ENCODE results near the gene FKBP9. TPM values are rescaled to one million over a fixed set of nuclear protein-coding genes. Genes with fewer than 3 reads are reported as not detected.
A peak's percentile ranks its signal among the peaks of the same experiment; 100 is the strongest.

Gene FKBP9
- total RNA-seq, 1 experiment from 2014 or later: 160 TPM

DNA sequence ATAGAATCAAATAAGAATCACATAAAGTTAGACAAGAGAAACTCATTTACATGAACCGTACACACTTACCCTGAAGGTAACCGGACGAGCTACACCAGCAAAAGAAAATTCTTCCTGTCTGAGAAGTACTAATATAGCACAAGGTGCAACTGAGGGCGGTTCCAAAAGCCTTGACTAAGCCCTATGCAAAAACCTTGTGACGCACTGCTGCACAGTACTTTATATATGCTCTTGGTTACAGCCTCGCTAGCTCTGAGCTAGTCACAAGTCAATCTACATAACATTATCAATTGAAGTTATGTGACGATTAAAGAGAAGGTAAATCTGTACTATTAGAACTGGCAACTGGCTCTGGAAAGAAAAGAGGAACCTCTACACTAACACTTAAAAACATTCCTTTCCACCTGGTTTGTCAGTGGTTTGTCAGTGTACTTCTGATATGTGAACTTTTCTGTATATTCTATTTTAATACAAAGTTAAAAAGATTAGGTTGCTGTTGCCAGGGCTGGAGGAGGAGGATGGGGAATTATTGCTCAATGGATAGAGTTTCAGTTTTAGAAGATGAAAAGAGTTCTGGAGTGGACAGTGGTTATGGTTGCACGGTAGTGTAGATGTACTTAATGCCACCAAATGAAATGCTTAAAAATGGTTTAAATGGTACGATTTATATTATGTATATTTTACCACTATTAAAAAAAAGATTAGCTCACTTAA lies 83.7 kb downstream of the FKBP9 start:
- Mint-ChIP-seq H3K36me3 (ENCODE audit: insufficient read depth, unreplicated experiment) (peaks cover 25% of the 10 kb centered on the region), H3K27ac (ENCODE audit: unreplicated experiment) (peak overlapping the region; percentile 79), H3K9me3 (ENCODE audit: low read depth, unreplicated experiment) (no peaks in the 10 kb centered on the region), H3K4me1 (ENCODE audit: low read depth, unreplicated experiment) (peaks cover 53% of the 10 kb centered on the region), H3K27me3 (ENCODE audit: unreplicated experiment) (no peaks in the 10 kb centered on the region), H3K4me3 (ENCODE audit: low read depth, unreplicated experiment) (peak overlapping the region; percentile 67)
- CTCF ChIA-PET: interaction anchor here (0.7 to 2.1 kb wide), 6 partner anchors 12 to 149 kb away, joined by 3 to 9 read pairs (median 6); partner anchors contain the start of genes KBTBD2 and NT5C3A
- TSS peak; percentile 92 for BruUV-seq (replicated peaks)
- peak; percentile 77 for DNase-seq
- TF ChIP-seq, protein P1, sequence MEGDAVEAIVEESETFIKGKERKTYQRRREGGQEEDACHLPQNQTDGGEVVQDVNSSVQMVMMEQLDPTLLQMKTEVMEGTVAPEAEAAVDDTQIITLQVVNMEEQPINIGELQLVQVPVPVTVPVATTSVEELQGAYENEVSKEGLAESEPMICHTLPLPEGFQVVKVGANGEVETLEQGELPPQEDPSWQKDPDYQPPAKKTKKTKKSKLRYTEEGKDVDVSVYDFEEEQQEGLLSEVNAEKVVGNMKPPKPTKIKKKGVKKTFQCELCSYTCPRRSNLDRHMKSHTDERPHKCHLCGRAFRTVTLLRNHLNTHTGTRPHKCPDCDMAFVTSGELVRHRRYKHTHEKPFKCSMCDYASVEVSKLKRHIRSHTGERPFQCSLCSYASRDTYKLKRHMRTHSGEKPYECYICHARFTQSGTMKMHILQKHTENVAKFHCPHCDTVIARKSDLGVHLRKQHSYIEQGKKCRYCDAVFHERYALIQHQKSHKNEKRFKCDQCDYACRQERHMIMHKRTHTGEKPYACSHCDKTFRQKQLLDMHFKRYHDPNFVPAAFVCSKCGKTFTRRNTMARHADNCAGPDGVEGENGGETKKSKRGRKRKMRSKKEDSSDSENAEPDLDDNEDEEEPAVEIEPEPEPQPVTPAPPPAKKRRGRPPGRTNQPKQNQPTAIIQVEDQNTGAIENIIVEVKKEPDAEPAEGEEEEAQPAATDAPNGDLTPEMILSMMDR (IDR thresholded peaks at IDR 0.05; ENCODE audit: unreplicated experiment): no peak
- intact Hi-C loops (cut with micrococcal nuclease; ENCODE audit: unreplicated experiment): loop anchor here (5.0 to 10.0 kb wide), 4 partner anchors 66 to 546 kb away; partner anchors contain the start of genes AVL9, LSM5 and RP9

DNA sequence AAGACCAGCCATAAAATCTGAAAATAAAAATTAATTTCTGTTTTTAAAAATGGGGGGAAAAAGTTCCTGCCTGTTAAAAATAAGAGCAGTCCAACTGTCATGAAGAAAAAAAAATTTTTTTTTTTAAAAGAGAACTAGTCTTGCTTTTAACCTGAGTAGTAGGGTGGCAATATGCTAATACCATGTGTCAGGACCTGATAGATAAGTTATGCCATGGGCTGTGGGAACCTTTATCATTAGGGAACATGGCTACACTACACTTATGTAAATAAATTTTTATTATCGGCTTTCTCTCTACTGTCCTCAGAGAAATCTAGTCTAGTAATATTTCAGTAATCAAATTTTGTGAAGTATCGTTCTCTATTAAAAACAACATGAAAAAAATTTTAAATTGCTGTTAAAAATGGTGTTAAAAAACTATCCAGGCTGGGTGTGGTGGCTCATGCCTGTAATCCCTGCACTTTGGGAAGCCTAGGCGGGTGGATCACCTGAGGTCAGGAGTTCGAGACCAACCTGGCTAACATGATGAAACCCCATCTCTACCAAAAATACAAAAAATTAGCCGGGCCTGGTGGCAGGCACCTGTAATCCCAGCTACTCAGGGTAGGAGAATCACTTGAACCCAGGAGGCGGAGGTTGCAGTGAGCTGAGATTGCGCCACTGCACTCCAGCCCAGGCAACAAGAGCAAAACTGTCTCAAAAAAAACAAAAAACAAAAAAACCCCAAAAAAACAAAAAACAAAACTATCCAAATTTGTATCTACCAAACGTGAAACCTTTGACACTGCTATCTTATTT lies 84.6 kb downstream of the FKBP9 start:
- CTCF ChIA-PET: interaction anchor here (0.9 to 1.3 kb wide), 2 partner anchors 12 to 66 kb away, joined by 3 to 5 read pairs; no protein-coding TSS in a partner anchor
- intact Hi-C loops (cut with micrococcal nuclease; ENCODE audit: unreplicated experiment): loop anchor here (5.0 to 10.0 kb wide), 4 partner anchors 65 to 547 kb away; partner anchors contain the start of genes AVL9, LSM5 and RP9
- H3K4me1 Mint-ChIP-seq (ENCODE audit: low read depth, unreplicated experiment): peaks cover 53% of the 10 kb centered on the region

DNA sequence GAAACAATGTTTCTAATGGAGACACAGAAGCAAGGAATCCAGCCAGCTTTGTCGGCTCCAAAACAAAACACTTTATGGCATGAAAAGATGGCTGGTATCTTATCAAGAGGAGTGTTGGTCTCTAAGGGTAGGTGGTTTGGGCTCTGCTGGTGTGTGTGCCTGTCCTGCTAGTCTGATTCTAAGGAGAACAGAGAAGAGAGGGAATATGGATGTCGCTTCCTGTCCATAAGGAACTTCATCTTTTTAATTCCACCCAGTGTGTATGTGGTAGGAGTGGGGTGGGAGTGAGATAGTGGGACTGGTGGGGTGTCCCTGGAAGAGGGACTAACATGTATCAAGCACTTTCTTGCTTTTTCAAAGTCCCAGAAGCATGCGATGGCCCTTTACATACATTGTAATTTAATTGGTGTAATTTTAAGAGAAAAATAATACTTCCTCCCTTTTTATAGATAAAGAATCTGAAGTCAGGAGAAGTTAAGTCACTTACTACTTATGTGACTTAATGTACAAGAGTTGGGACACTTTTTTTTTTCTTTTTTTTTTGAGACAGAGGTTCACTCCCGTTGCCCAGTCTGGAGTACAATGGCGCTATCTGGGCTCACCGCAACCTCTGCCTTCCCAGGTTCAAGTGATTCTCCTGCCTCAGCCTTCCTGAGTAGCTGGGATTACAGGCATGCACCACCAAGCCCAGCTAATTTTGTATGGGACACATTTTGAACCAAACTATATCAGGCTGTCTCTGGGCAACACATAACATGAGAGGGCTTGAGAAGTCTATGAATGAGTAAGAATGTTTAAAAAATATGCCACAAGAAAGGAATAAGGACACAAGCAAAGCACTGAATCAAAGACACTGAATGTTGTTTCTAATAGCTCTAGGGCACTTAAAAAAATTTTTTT lies 86.5 kb downstream of the FKBP9 start:
- H3K27me3 Mint-ChIP-seq (ENCODE audit: unreplicated experiment): no peaks in the 10 kb centered on the region
- peak overlapping the region; percentile 52 for H3K4me3 Mint-ChIP-seq (ENCODE audit: low read depth, unreplicated experiment)
- H3K9me3 Mint-ChIP-seq (ENCODE audit: low read depth, unreplicated experiment): no peaks in the 10 kb centered on the region
- CTCF ChIA-PET: interaction anchor here (0.6 to 1.6 kb wide), 4 partner anchors 10 to 100 kb away, joined by 3 to 5 read pairs (median 5); no protein-coding TSS in a partner anchor
- peak overlapping the region; percentile 94 for H3K27ac Mint-ChIP-seq (ENCODE audit: unreplicated experiment)
- intact Hi-C loops (cut with micrococcal nuclease; ENCODE audit: unreplicated experiment): loop anchor here (1.0 to 10.0 kb wide), 6 partner anchors 8 to 549 kb away; partner anchors contain the start of genes AVL9, LSM5 and RP9
- TF ChIP-seq, protein P1 (IDR thresholded peaks at IDR 0.05; ENCODE audit: unreplicated experiment): no peak
- BruUV-seq (replicated peaks): no TSS peak
- H3K4me1 Mint-ChIP-seq (ENCODE audit: low read depth, unreplicated experiment): peaks cover 39% of the 10 kb centered on the region
- DNase-seq: no peak
- H3K36me3 Mint-ChIP-seq (ENCODE audit: insufficient read depth, unreplicated experiment): peaks cover 24% of the 10 kb centered on the region

More for the DNA sequence above, 84.6 kb downstream of the FKBP9 start:
- Mint-ChIP-seq H3K36me3 (ENCODE audit: insufficient read depth, unreplicated experiment) (peaks cover 24% of the 10 kb centered on the region), H3K27me3 (ENCODE audit: unreplicated experiment) (no peaks in the 10 kb centered on the region), H3K9me3 (ENCODE audit: low read depth, unreplicated experiment) (no peaks in the 10 kb centered on the region), H3K27ac (ENCODE audit: unreplicated experiment) (peak overlapping the region; percentile 79), H3K4me3 (ENCODE audit: low read depth, unreplicated experiment) (peak overlapping the region; percentile 67)
- no peak for DNase-seq
- TF ChIP-seq, protein P1 (IDR thresholded peaks at IDR 0.05; ENCODE audit: unreplicated experiment): no peak
- no TSS peak for BruUV-seq (replicated peaks)

Measured in Calu3 (cell line).